ENCODE measurements around the gene STAT5A. TPM values are rescaled to one million over a fixed set of nuclear protein-coding genes. Genes with fewer than 3 reads are reported as not detected.

STAT5A gene
- total RNA-seq, 2 donors from 2014 or later: 16.9 to 51.2 TPM

GRCh38 chr17:42342242-42343008, 54.1 kb downstream of the STAT5A start:
- no peak for DNase-seq (ENCODE audit: low spot score)
- peak overlapping the region in 1 of 2 donors; percentile 31 for H3K27ac ChIP-seq
- no peaks in the 10 kb centered on the region for H3K9me3 ChIP-seq
- no peaks in the 10 kb centered on the region for H3K27me3 ChIP-seq
- H3K36me3 ChIP-seq: peaks cover 89% of the 10 kb centered on the region
- H3K4me1 ChIP-seq: peaks cover 0 to 30% of the 10 kb centered on the region in 2 donors
- TF ChIP-seq CTCF (IDR thresholded peaks at IDR 0.05): no peak
- H3K4me3 ChIP-seq: no peak overlapping the region

- no peak overlapping the region for H3K4me3 ChIP-seq
- H3K36me3 ChIP-seq: peaks cover 63% of the 10 kb centered on the region
- no peak for TF ChIP-seq CTCF (IDR thresholded peaks at IDR 0.05)
- H3K27me3 ChIP-seq: no peaks in the 10 kb centered on the region
- H3K9me3 ChIP-seq: no peaks in the 10 kb centered on the region
- H3K4me1 ChIP-seq: peaks cover 0 to 61% of the 10 kb centered on the region in 2 donors
- DNase-seq (ENCODE audit: low spot score): no peak
- no peak overlapping the region for H3K27ac ChIP-seq
Observed at GRCh38 chr17:42345396-42346073, 57.2 kb downstream of the STAT5A start.

- Histone ChIP-seq H3K27ac (no peak overlapping the region), H3K4me3 (no peak overlapping the region), H3K36me3 (peaks cover 54% of the 10 kb centered on the region), H3K9me3 (no peaks in the 10 kb centered on the region), H3K4me1 (peaks cover 0 to 60% of the 10 kb centered on the region in 2 donors), H3K27me3 (no peaks in the 10 kb centered on the region)
- DNase-seq (ENCODE audit: low spot score): no peak
- no peak for TF ChIP-seq CTCF (IDR thresholded peaks at IDR 0.05)
Observed at GRCh38 chr17:42346481-42346880, 58.2 kb downstream of the STAT5A start.

- Histone ChIP-seq H3K4me1 (peaks cover 0 to 55% of the 10 kb centered on the region in 2 donors), H3K27me3 (no peaks in the 10 kb centered on the region), H3K9me3 (no peaks in the 10 kb centered on the region), H3K4me3 (no peak overlapping the region), H3K36me3 (peaks cover 47% of the 10 kb centered on the region), H3K27ac (peak overlapping the region; percentile 1 to 61)
- peak; percentile 79 for DNase-seq (ENCODE audit: low spot score)
- no peak for TF ChIP-seq CTCF (IDR thresholded peaks at IDR 0.05)
Observed at GRCh38 chr17:42347198-42347597, 58.9 kb downstream of the STAT5A start.

GRCh38 chr17:42347606-42348005, 59.3 kb downstream of the STAT5A start:
- DNase-seq (ENCODE audit: low spot score): no peak
- H3K4me1 ChIP-seq: peaks cover 0 to 58% of the 10 kb centered on the region in 2 donors
- H3K36me3 ChIP-seq: peaks cover 43% of the 10 kb centered on the region

More at GRCh38 chr17:42347606-42348005, 59.3 kb downstream of the STAT5A start:
- no peaks in the 10 kb centered on the region for H3K27me3 ChIP-seq
- TF ChIP-seq CTCF (IDR thresholded peaks at IDR 0.05): no peak
- H3K27ac ChIP-seq: peak overlapping the region; percentile 1 to 61
- H3K9me3 ChIP-seq: no peaks in the 10 kb centered on the region
- H3K4me3 ChIP-seq: no peak overlapping the region

All from right atrium auricular region (tissue), 2 donors.